H1 (cell line): ENCODE data around the gene DKK3. TPM values are rescaled to one million over a fixed set of nuclear protein-coding genes. Genes with fewer than 3 reads are reported as not detected.

Source experiments
- CTCF ChIA-PET: fragments of 300-600 bp; sonication (Branson Sonifier 250); formaldehyde crosslinking; loops from one replicate; lab custom pipeline; 2021; ENCODE audit not compliant: partially characterized antibody; lab: Charles Lee
- POLR2A ChIA-PET: fragments of 300-600 bp; sonication (Branson Sonifier 250); formaldehyde crosslinking; loops from one replicate; lab custom pipeline; 2021; ENCODE audit warnings: inconsistent platforms; ENCODE audit not compliant: partially characterized antibody; lab: Charles Lee
- DNase-seq, 2 experiments: peaks; one replicate each; pipeline versions ENCODE4 v3.0.0 to v3.0.0-alpha.2; 2010 to 2022; ENCODE audit warnings: low spot score in 2 of 2, low read depth in 1 of 2, mixed read lengths in 1 of 2
- FAIRE-seq: peaks from 2 replicates; lab custom pipeline; 2011; peaks lifted over from hg19 to GRCh38; lab: Jason Lieb, UNC
- H2AFZ ChIP-seq: 2 replicates; pipeline ENCODE4 v1.8.1; 2012; ENCODE audit warnings: low read length, inconsistent platforms
- H2AK5ac ChIP-seq: 2 replicates; pipeline ENCODE4 v1.6.1; 2013; ENCODE audit warnings: low read depth, low read length
- H2BK120ac ChIP-seq: replicated peaks from 2 replicates; pipeline ENCODE3; 2013; ENCODE audit warnings: low read depth, low read length, inconsistent platforms
- H2BK12ac ChIP-seq: 2 replicates; pipeline ENCODE4 v1.6.1; 2013; ENCODE audit warnings: low read depth, low read length
- H2BK15ac ChIP-seq: 2 replicates; pipeline ENCODE4 v1.6.1; 2013; ENCODE audit warnings: low read length
- H2BK20ac ChIP-seq: 2 replicates; pipeline ENCODE4 v1.6.1; 2013; ENCODE audit warnings: low read length
- H2BK5ac ChIP-seq: 2 replicates; pipeline ENCODE4 v1.6.1; 2013; ENCODE audit warnings: low read depth, low read length
- H3K14ac ChIP-seq: 2 replicates; pipeline ENCODE4 v1.6.1; 2013; ENCODE audit warnings: inconsistent platforms; ENCODE audit not compliant: insufficient read length
- H3K18ac ChIP-seq: 2 replicates; pipeline ENCODE4 v1.6.1; 2013; ENCODE audit warnings: low read length; ENCODE audit errors: extremely low read depth
- H3K23ac ChIP-seq: 2 replicates; pipeline ENCODE4 v1.6.1; 2013; ENCODE audit warnings: inconsistent platforms; ENCODE audit not compliant: insufficient read length
- H3K23me2 ChIP-seq: 2 replicates; pipeline ENCODE4 v1.6.1; 2013; ENCODE audit warnings: low read depth, low read length
- H3K27ac ChIP-seq: 2 replicates; pipeline ENCODE4 v1.6.1; 2011; ENCODE audit warnings: low read depth, low read length, inconsistent platforms
- H3K27me3 ChIP-seq, 4 experiments: replicated peaks in 1 of 4; 1 replicate in 1 of 4; 2 replicates in 3 of 4; pipeline versions ENCODE4 v1.6.1 to v1.8.1; 2011 to 2013; ENCODE audit warnings: low read length in 3 of 4, mild to moderate bottlenecking in 3 of 4, inconsistent platforms in 2 of 4, mixed read lengths in 2 of 4, moderate library complexity in 1 of 4; ENCODE audit not compliant: control insufficient read depth in 3 of 4, insufficient read depth in 3 of 4; ENCODE audit errors: extremely low read depth in 1 of 4
- H3K36me3 ChIP-seq, 4 experiments: 2 replicates each; pipeline versions ENCODE4 v1.6.1 to v1.8.1; 2011 to 2013; ENCODE audit warnings: mild to moderate bottlenecking in 4 of 4, low read length in 3 of 4, moderate library complexity in 2 of 4, control low read depth in 1 of 4, inconsistent platforms in 1 of 4; ENCODE audit not compliant: insufficient read depth in 4 of 4, control insufficient read depth in 2 of 4
- H3K4ac ChIP-seq: replicated peaks from 2 replicates; pipeline ENCODE3; 2013; ENCODE audit warnings: low read length, low read depth, mixed read lengths, inconsistent platforms; ENCODE audit not compliant: insufficient read length
- H3K4me1 ChIP-seq, 4 experiments: replicated peaks in 1 of 4; 1 replicate in 1 of 4; 2 replicates in 3 of 4; pipeline versions ENCODE4 v1.6.1 to v1.8.1; 2011 to 2013; ENCODE audit warnings: low read length in 3 of 4, inconsistent platforms in 2 of 4, mixed read lengths in 1 of 4; ENCODE audit not compliant: insufficient read depth in 4 of 4, control insufficient read depth in 3 of 4
- H3K4me2 ChIP-seq, 2 experiments: 2 replicates each; pipeline versions ENCODE4 v1.6.1 to v1.8.1; 2011 to 2013; ENCODE audit warnings: low read depth in 2 of 2, low read length in 2 of 2, control low read depth in 1 of 2, inconsistent platforms in 1 of 2, mild to moderate bottlenecking in 1 of 2; ENCODE audit not compliant: insufficient read depth in 1 of 2
- H3K4me3 ChIP-seq, 4 experiments: fragments of 200-600, 300-600 bp in 1 of 4; sonication (generic), shearing (Covaris generic), sonication (Bioruptor Twin) in 1 of 4; 2 replicates each; pipeline versions ENCODE4 v1.5.1 to v1.8.1; 2011 to 2016; ENCODE audit warnings: low read length in 4 of 4, low read depth in 3 of 4, control low read depth in 2 of 4, inconsistent platforms in 2 of 4, mild to moderate bottlenecking in 2 of 4, mixed read lengths in 1 of 4, moderate library complexity in 1 of 4; ENCODE audit not compliant: insufficient read depth in 2 of 4; ENCODE audit errors: extremely low read depth in 1 of 4
- H3K56ac ChIP-seq: replicated peaks from 2 replicates; pipeline ENCODE3; 2013; ENCODE audit warnings: low read depth, mild to moderate bottlenecking, mixed read lengths, low read length, inconsistent platforms; ENCODE audit not compliant: insufficient read length
- H3K79me1 ChIP-seq: 2 replicates; pipeline ENCODE4 v1.6.1; 2013; ENCODE audit warnings: low read depth, low read length, control low read depth
- H3K79me2 ChIP-seq, 2 experiments: 2 replicates each; pipeline versions ENCODE4 v1.6.1 to v1.8.1; 2012 to 2013; ENCODE audit warnings: low read length in 2 of 2, mild to moderate bottlenecking in 2 of 2, inconsistent platforms in 1 of 2; ENCODE audit not compliant: insufficient read depth in 2 of 2, control insufficient read depth in 1 of 2
- H3K9ac ChIP-seq, 4 experiments: replicated peaks in 1 of 4; 1 replicate in 1 of 4; 2 replicates in 3 of 4; pipeline versions ENCODE4 v1.6.1 to v1.8.1; 2011 to 2013; ENCODE audit warnings: low read depth in 3 of 4, low read length in 3 of 4, control low read depth in 2 of 4, mild to moderate bottlenecking in 2 of 4, moderate library complexity in 2 of 4, inconsistent platforms in 1 of 4; ENCODE audit errors: extremely low read depth in 1 of 4
- H3K9me3 ChIP-seq, 2 experiments: 2 replicates each; pipeline versions ENCODE4 v1.6.1 to v1.8.1; 2012 to 2013; ENCODE audit warnings: mild to moderate bottlenecking in 2 of 2, moderate library complexity in 2 of 2, control low read depth in 1 of 2, inconsistent platforms in 1 of 2, low read depth in 1 of 2, low read length in 1 of 2, mixed read lengths in 1 of 2; ENCODE audit not compliant: insufficient read depth in 2 of 2
- H4K20me1 ChIP-seq, 2 experiments: replicated peaks in 1 of 2; 2 replicates each; pipeline versions ENCODE3 to v1.8.1; 2011 to 2013; ENCODE audit warnings: inconsistent platforms in 2 of 2, low read length in 2 of 2, mild to moderate bottlenecking in 1 of 2; ENCODE audit not compliant: insufficient read depth in 2 of 2, control insufficient read depth in 1 of 2
- H4K5ac ChIP-seq: 2 replicates; pipeline ENCODE4 v1.6.1; 2013; ENCODE audit warnings: low read length, low read depth, mixed read lengths, inconsistent platforms; ENCODE audit not compliant: insufficient read length
- H4K8ac ChIP-seq: 2 replicates; pipeline ENCODE4 v1.8.0; 2013; ENCODE audit warnings: mild to moderate bottlenecking, moderate library complexity, low read length, inconsistent platforms; ENCODE audit not compliant: insufficient read depth; ENCODE audit errors: extremely low read depth
- H4K91ac ChIP-seq: replicated peaks from 2 replicates; pipeline ENCODE3; 2013; ENCODE audit warnings: low read length, mixed read lengths, inconsistent platforms; ENCODE audit not compliant: insufficient read length
- BCL11A ChIP-seq, 2 experiments: IDR thresholded peaks; one replicate each; pipeline ENCODE4 v1.6.1; 2011; ENCODE audit warnings: low read depth in 2 of 2, low read length in 2 of 2, mild to moderate bottlenecking in 2 of 2
- CHD1 ChIP-seq: IDR thresholded peaks from 2 replicates; pipeline ENCODE4 v1.6.1; 2012; ENCODE audit warnings: low read depth, low read length, improper control_type of control experiment
- CREB1 ChIP-seq: IDR thresholded peaks from 2 replicates; pipeline ENCODE4 v1.6.1; 2012; ENCODE audit warnings: inconsistent platforms
- EZH2 ChIP-seq: fragments of 200-600 bp; sonication (generic); IDR thresholded peaks from 2 replicates; pipeline ENCODE4 v1.7.1; 2012; ENCODE audit warnings: low read depth, mild to moderate bottlenecking, moderate library complexity, low read length, inconsistent platforms; ENCODE audit not compliant: severe bottlenecking
- JUND ChIP-seq: IDR thresholded peaks from 2 replicates; pipeline ENCODE4 v1.6.1; 2011; ENCODE audit warnings: mild to moderate bottlenecking, improper control_type of control experiment, low read length
- KDM4A ChIP-seq: IDR thresholded peaks from one replicate; pipeline ENCODE4 v1.7.1; 2012; ENCODE audit warnings: low read depth, mild to moderate bottlenecking, moderate library complexity, low read length, inconsistent platforms; ENCODE audit not compliant: severe bottlenecking
- KDM5A ChIP-seq: fragments of 200-600 bp; IDR thresholded peaks from 2 replicates; pipeline ENCODE4 v1.7.1; 2012; ENCODE audit warnings: mild to moderate bottlenecking, low read length, inconsistent platforms, mixed read lengths
- MAFK ChIP-seq: IDR thresholded peaks from 2 replicates; pipeline ENCODE4 v1.6.1; 2012; ENCODE audit warnings: low read depth, mild to moderate bottlenecking, improper control_type of control experiment, low read length
- NRF1 ChIP-seq: IDR thresholded peaks from 2 replicates; pipeline ENCODE4 v1.6.1; 2011; ENCODE audit warnings: mild to moderate bottlenecking, low read depth, low read length, improper control_type of control experiment
- POLR2AphosphoS5 ChIP-seq: IDR thresholded peaks from 2 replicates; pipeline ENCODE4 v1.6.1; 2011; ENCODE audit warnings: low read depth, low read length
- RAD21 ChIP-seq, 2 experiments: IDR thresholded peaks in 1 of 2; conservative IDR thresholded peaks in 1 of 2; 2 replicates each; pipeline ENCODE4 v1.6.1; 2011; ENCODE audit warnings: low read depth in 2 of 2, low read length in 2 of 2, improper control_type of control experiment in 1 of 2, inconsistent platforms in 1 of 2, mild to moderate bottlenecking in 1 of 2, moderate library complexity in 1 of 2
- SAP30 ChIP-seq: fragments of 300-600 bp; sonication (generic); IDR thresholded peaks from 2 replicates; pipeline ENCODE4 v1.7.1; 2012; ENCODE audit warnings: low read length, moderate library complexity, mild to moderate bottlenecking, inconsistent platforms; ENCODE audit not compliant: insufficient read depth, insufficient replicate concordance
- SP2 ChIP-seq: IDR thresholded peaks from 2 replicates; pipeline ENCODE4 v1.6.1; 2012; ENCODE audit warnings: mild to moderate bottlenecking, low read length, inconsistent platforms
- TBP ChIP-seq: IDR thresholded peaks from 2 replicates; pipeline ENCODE4 v1.6.1; 2011; ENCODE audit warnings: low read depth, low read length, improper control_type of control experiment
- TCF12 ChIP-seq: IDR thresholded peaks from 2 replicates; pipeline ENCODE4 v1.6.1; 2011; ENCODE audit warnings: low read depth, mild to moderate bottlenecking, low read length
- TEAD4 ChIP-seq: IDR thresholded peaks from 2 replicates; pipeline ENCODE4 v1.6.1; 2012; ENCODE audit warnings: low read depth, low read length, inconsistent platforms, mixed read lengths
- YY1 ChIP-seq: IDR thresholded peaks from 2 replicates; pipeline ENCODE4 v1.6.1; 2011; ENCODE audit warnings: low read depth, mild to moderate bottlenecking, low read length
- WGBS, 2 experiments: shearing (Covaris generic) in 1 of 2; methylation state at CpG; one replicate each; pipeline versions ENCODE4 v1.1.6 to v1.1.7; 2013 to 2015; ENCODE audit warnings: low lambda C conversion rate in 2 of 2, mixed read lengths in 2 of 2, inconsistent platforms in 1 of 2, low coverage in 1 of 2, missing lambda C conversion rate in 1 of 2; ENCODE audit not compliant: insufficient replicate concordance in 2 of 2, insufficient coverage in 1 of 2, insufficient read length in 1 of 2; ENCODE audit errors: extremely low coverage in 1 of 2, missing lambda C conversion rate in 1 of 2; 5-methylcytosine and 5-hydroxymethylcytosine counted together
- polyA plus RNA-seq, 7 experiments: library from polyadenylated mRNA; depleted of rRNA in 3 of 7; stranded (reverse) in 5 of 7; unstranded in 2 of 7; fragments of >200 nt in 5 of 7; fragments of 200-250 nt in 2 of 7; gene quantifications; 1 replicate in 5 of 7; 2 replicates in 1 of 7; 4 replicates in 1 of 7; pipeline versions ENCODE4 v1.2.1 to v1.2.3, GENCODE V29; 2011 to 2013; ENCODE audit warnings: missing spikeins in 2 of 7, mixed read lengths in 2 of 7
- total RNA-seq: library from RNA; stranded (reverse); fragmentation: NEBNext Ultra II Directional; extraction: Animal tissue kit (Norgen Biotek cat#: 25700); gene quantifications from 2 replicates; pipeline ENCODE4 v1.2.1, GENCODE V29; 2021

DKK3 gene
- total and polyA plus RNA-seq, 2 of the 8 experiments (the other 6 are each of a cell fraction or from before 2014, with no cell fraction given), result 30.0 to 40.1 TPM

- H3K4me2 ChIP-seq, result no peak overlapping the region
- H2AK5ac ChIP-seq, result no peak overlapping the region
- H3K23ac ChIP-seq, result no peak overlapping the region
- H2BK12ac ChIP-seq, result no peak overlapping the region
- WGBS, 2 experiments, result 91% methylated on average over 2 of the region's 2 CpGs; no CpG with 5 or more reads in 1 of the 2 experiments
- no peaks in the 10 kb centered on the region for H3K9me3 ChIP-seq
- H3K36me3 ChIP-seq, result no peaks in the 10 kb centered on the region
- no peak overlapping the region for H2BK120ac ChIP-seq
- no peak overlapping the region for H4K5ac ChIP-seq
- CTCF ChIA-PET, result no interaction called here
- no peak overlapping the region for H4K91ac ChIP-seq
- H3K79me2 ChIP-seq, result no peaks in the 10 kb centered on the region
- no peak overlapping the region for H2BK20ac ChIP-seq
- H3K4me3 ChIP-seq, result no peak overlapping the region
- H3K4ac ChIP-seq, result no peak overlapping the region
- no peak overlapping the region for H2BK15ac ChIP-seq
- H2AFZ ChIP-seq, result no peak overlapping the region
- DNase-seq, result no peak
- no peaks in the 10 kb centered on the region for H3K4me1 ChIP-seq
- no peak overlapping the region for H3K18ac ChIP-seq
- no peaks in the 10 kb centered on the region for H3K79me1 ChIP-seq
- H4K8ac ChIP-seq, result no peak overlapping the region
- H3K23me2 ChIP-seq, result no peaks in the 10 kb centered on the region
- H4K20me1 ChIP-seq, result no peaks in the 10 kb centered on the region
- no peaks in the 10 kb centered on the region for H3K27me3 ChIP-seq
- H3K27ac ChIP-seq, result no peak overlapping the region
- H2BK5ac ChIP-seq, result no peak overlapping the region
- no peak overlapping the region for H3K56ac ChIP-seq
- FAIRE-seq, result no peak
- H3K14ac ChIP-seq, result no peak overlapping the region
- H3K9ac ChIP-seq, result no peak overlapping the region
- POLR2A ChIA-PET, result no interaction called here
- TF ChIP-seq SP2 (no peak), EZH2 (no peak), BCL11A (IDR thresholded peaks at IDR 0.05; ENCODE audit: low read depth in 2 of 2, low read length in 2 of 2) (no peak), NRF1 (no peak), YY1 (no peak), SAP30 (no peak), CREB1 (no peak), KDM4A (no peak), TBP (no peak), KDM5A (no peak), POLR2AphosphoS5 (no peak), CHD1 (no peak), TCF12 (no peak), MAFK (no peak), RAD21 (IDR thresholded peaks at IDR 0.05 in 1 of 2, conservative IDR thresholded peaks at IDR 0.05 in 1 of 2; ENCODE audit: low read depth in 2 of 2, low read length in 2 of 2) (no peak), TEAD4 (no peak), JUND (no peak)
Observed at GRCh38 chr11:12032968-12033367, 24.5 kb upstream of the DKK3 start.
